ENCODE data around the gene NELL1. TPM values are rescaled to one million over a fixed set of nuclear protein-coding genes. Genes with fewer than 3 reads are reported as not detected.
A peak's percentile ranks its signal among the peaks of the same experiment; 100 is the strongest.

NELL1 gene
- total RNA-seq, 1 donor from 2014 or later = 9.4 TPM

- no peak for DNase-seq
Observed at GRCh38 chr11:21492931-21493330, 823.5 kb downstream of the NELL1 start.

DNA sequence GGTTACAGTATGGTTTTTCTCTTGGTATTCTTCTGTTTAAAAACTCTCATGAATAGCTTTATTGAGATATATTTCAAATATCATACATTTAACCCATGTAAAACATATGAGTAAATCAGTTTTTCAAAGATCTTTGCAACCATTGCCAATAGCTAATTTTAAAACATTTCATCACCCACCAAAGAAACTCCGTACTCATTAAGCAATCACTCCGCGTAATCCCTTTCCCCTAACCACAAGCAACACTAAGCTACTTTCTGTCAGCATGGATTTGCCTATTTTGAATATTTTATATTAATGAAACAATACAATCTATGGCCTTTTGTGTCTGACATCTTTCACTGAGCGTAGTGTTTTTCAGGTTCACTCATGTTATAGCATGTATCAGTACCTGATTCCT lies 825.6 kb downstream of the NELL1 start:
- no peak for DNase-seq

DNA sequence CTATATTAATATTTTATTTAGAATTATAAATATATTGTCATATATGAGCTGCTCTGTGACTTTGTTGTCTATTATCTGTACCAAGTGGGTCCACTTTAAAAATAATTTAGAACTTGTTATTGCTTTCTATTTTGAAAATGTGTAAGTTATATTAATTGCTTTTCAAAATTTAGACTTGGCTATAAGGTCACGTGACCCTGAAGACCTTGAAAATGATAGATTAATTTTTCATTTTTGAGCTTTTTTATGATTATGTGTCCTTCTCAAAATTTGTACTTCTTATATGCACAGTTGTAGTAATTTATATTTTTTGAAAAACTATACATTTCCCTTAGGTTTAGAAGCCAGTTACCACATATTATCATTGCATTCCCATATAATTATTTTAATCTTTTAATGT lies 826.5 kb downstream of the NELL1 start:
- no peak for DNase-seq

DNA sequence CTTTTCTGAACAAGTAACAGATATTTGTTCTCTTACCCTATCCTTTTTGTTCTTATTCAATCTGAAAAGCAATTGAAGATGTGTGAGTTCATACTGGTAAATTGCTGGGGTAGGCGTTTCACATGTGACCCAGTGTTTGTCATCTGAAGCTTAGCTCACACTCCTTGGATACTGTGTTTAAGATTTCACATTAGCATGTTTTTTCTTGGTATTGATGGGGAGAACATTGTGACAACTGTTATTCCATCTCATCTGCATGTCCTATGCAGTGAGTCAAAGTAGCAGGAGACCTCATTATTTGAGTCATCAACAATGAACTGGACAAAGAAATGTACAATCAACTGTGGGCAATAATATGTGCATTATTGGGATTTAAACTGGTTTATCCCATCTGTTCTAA lies 831.9 kb downstream of the NELL1 start:
- DNase-seq = no peak

GRCh38 chr11:21505070-21505469 lies 835.7 kb downstream of the NELL1 start:
- DNase-seq = no peak

- no peak for DNase-seq
Observed at GRCh38 chr11:21511835-21512440, 842.6 kb downstream of the NELL1 start.

- DNase-seq = no peak
Observed at GRCh38 chr11:21514316-21514715, 844.9 kb downstream of the NELL1 start.

- DNase-seq = no peak
Observed at GRCh38 chr11:21520244-21520643, 850.9 kb downstream of the NELL1 start.

- DNase-seq = no peak
Observed at GRCh38 chr11:21529187-21529586, 859.8 kb downstream of the NELL1 start.

DNA sequence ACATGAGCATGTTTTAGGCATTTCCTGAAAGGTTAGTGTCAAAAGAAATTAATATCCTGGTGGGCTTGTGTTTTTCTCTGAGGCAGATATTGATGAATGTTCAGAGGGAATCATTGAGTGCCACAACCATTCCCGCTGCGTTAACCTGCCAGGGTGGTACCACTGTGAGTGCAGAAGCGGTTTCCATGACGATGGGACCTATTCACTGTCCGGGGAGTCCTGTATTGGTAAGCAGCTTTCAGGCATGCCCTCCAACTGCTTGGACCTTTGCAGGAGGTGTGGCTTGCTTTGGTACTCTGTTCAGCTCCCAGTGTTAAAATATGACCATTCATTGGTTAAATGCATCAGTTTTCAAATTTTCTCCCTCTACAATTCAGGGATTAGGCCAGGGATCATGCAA lies 864.9 kb downstream of the NELL1 start:
- no peak for DNase-seq

GRCh38 chr11:21537980-21538379 lies 868.6 kb downstream of the NELL1 start:
- no peak for DNase-seq

- no peak for DNase-seq
Observed at GRCh38 chr11:21541187-21541751, 871.9 kb downstream of the NELL1 start.

- DNase-seq = no peak
Observed at GRCh38 chr11:21543901-21544300, 874.5 kb downstream of the NELL1 start.

DNA sequence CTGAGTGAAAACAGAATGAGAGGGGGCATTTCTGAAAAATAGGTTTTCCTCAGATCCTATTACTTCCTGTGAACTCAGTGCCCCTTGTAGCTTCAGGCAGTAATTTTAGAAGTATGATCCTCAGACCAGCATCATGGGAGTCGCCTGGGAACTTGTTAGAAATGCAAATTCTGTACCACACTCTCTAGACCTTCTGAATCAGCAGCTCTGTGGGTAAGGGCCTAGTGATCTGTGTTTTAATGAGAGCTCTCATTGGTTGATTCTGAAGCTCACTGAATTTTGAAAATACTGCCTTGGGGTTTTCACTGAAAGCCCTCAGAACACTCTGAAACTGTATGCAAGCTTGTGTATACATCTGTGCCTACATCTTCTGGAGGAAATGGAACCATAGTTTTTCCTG lies 876.3 kb downstream of the NELL1 start:
- DNase-seq = no peak

DNA sequence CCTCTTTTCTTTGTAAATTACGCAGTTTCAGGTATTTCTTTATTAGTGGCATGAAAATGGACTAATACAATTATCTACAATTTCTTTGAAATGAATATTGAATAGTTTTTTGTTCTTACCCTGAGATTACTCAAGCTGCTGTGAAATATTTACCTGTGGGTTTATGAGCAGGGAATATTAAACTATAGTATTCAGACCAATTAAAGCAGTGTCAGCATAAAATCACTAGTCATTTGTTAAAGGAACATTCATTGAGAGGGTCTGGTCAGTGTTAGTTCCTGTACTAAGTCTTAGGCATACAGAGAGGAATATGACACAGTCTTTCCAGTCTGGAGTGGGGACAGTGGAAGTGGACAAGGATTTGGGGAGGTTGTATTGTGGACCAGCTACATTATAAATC lies 877.3 kb downstream of the NELL1 start:
- DNase-seq = no peak

DNA sequence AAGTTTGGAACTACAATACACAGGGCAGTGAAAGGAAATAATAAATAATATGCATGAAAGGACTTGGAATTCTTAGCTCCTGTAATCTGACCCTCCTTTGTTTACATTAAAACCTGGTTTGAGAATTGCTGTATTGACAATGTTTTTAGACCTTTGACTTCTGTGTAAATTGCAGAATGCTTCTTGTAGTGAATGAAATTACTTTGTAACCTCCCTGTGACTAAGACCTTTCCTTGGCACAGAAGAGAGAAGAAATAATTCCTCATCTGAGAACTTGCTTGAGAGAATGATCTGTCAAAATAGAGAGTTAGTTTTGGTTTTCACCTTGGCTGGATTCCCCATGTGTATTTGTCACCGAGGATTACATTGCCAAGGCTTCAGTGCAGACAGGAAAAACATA lies 883.5 kb downstream of the NELL1 start:
- DNase-seq = no peak

DNA sequence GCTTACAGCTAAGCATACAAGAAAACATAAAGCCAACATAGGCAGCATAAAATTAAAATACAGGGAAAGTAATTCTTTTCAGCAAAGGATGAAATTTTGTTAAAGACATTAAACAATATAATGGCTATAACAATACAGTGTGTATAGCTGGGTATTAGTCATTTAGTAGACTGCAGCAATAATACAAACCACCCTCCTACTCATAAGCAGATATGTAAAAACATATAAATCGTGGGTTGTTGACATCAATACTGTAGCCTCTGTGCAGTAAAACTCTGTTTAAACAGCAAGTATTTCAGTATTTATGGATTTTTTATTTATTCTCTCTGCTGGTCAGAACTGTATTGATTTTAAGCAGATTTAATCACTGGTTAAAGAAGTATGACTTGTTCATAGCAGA lies 884.4 kb downstream of the NELL1 start:
- DNase-seq = no peak

GRCh38 chr11:21554284-21554683 lies 884.9 kb downstream of the NELL1 start:
- no peak for DNase-seq

- peak; percentile 14 for DNase-seq
Observed at GRCh38 chr11:21556926-21557325, 887.5 kb downstream of the NELL1 start.

DNA sequence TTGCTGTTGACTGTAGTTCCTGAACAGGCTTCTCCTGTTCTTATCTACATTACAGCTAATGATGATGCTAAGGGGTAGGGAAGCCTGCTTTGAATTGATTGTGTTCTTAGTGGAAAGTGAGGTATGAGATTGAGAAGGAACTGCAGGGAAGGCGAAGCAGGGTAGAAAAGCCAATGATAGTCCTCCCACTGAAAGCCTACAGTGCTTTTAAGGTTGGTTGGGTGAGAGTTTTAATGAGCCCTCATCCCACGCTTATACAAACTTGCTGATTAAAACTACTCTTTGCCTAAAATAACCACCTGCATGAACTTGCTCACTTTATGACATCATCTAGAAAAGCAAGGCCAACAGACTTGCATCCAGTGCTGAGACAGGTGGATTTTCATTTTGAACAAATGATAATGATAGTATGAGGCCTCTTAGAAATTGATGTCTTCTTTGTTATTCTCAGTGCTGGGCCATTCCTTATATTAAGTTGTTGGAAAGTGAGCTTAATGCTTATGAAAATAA lies 891.1 kb downstream of the NELL1 start:
- DNase-seq = no peak

DNA sequence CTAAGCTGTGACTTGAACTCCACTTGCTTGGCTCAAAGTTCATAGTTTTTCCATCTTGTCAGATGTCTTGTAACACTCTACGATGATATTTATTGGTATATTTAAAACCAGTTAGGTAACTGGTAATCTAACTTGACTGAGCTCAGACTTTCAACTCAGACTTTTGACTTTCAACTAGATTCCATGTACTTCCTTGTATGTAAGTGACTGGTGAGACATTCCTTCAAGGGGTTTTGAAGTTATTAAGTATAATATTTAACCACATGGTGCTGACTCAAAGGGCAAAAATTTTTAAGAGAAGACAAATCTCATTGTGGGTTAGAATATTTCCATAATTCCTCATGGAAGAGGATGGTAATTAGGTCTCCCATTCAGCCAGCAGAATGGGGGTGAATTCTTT lies 892.2 kb downstream of the NELL1 start:
- DNase-seq = no peak

DNA sequence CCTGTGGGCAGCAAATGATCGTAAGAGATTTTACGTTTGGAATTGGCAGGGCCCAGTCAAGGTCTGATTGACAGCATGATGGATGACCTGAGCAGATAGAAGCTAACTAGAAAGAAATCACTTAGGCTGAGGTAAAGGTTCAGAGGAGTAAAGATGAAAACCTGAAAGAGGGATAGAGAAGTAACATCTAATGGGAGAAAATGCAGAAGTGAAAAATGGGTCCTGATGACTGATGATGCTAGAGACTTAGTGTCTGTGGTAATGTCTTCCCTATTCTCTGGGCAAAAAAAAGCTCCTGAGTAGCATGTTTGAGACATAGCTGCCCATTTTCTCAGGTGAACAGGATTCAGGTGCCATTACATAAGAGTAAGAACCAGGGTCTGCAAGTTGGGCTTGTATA lies 894.7 kb downstream of the NELL1 start:
- DNase-seq = no peak

DNA sequence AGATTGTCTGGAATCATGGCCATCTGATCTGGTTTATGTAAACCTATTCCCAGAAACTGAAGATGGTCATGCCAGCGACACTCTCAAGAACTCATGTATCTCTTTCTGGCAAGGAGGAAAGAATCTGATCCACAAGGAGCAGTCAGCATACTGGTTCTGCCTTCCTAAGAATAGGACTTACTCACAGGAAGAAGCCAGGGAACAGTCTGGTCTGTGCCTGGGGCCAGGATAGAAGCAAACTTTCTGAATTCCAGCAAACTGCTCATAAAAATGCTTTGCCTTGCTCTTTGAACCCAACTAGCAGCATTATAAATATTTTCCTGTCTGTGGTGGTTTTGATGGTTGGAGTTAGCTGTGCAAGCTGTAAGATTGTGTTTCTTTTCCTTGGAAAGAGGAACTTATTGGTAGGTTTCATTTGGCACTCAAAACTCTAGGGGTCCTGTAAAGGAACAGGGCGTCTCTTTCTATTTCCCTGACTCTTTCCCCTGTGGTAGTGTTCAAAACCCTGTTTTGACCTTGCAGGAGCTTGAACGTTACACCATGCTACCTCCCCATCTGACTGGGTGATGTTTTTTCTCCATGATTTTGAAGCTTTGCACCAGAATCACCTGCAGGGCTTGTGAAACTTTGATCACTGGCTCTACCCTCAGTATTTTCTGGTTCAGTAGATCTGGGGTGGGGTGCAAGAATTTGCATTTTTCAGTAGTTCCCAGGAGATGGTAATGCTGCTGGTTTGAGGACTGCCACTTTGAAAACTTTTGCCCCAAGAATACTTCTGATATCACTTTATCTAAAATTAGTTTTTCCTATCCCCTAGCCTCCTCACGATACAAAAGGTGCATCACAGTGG lies 895.7 kb downstream of the NELL1 start:
- DNase-seq = no peak
